Subcutaneous abdominal adipose tissue (tissue), 5 donors: ENCODE data around the gene COX7B.
A peak's percentile ranks its signal among the peaks of the same experiment; 100 is the strongest.
"Not testable (repeated sequence)": the region's sequence is repeated elsewhere in the genome, so short reads cannot be mapped to it uniquely, and the experiment has no call there.

ENCODE experiments used
- H3K27ac ChIP-seq: one replicate; pipeline ENCODE4 v1.7.0; 2013; ENCODE audit warnings: low read depth, mild to moderate bottlenecking, inconsistent platforms, low read length, moderate library complexity
- H3K27me3 ChIP-seq, 5 donors: one replicate each; pipeline ENCODE4 v1.7.0; 2013; ENCODE audit warnings: low read length in 5 of 5, inconsistent platforms in 1 of 5; ENCODE audit not compliant: control insufficient read depth in 5 of 5, insufficient read depth in 4 of 5
- H3K36me3 ChIP-seq, 5 donors: one replicate each; pipeline ENCODE4 v1.7.0; 2013; ENCODE audit warnings: low read length in 5 of 5; ENCODE audit not compliant: control insufficient read depth in 5 of 5, insufficient read depth in 5 of 5
- H3K4me1 ChIP-seq, 5 donors: one replicate each; pipeline ENCODE4 v1.7.0; 2013; ENCODE audit warnings: low read length in 5 of 5, mild to moderate bottlenecking in 3 of 5, moderate library complexity in 1 of 5; ENCODE audit not compliant: control insufficient read depth in 5 of 5, insufficient read depth in 5 of 5
- H3K4me3 ChIP-seq, 5 donors: one replicate each; pipeline ENCODE4 v1.7.0; 2013; ENCODE audit warnings: low read length in 5 of 5, low read depth in 1 of 5
- H3K9ac ChIP-seq, 5 donors: one replicate each; pipeline ENCODE4 v1.7.0; 2013; ENCODE audit warnings: low read length in 5 of 5, mild to moderate bottlenecking in 4 of 5, moderate library complexity in 3 of 5
- H3K9me3 ChIP-seq, 5 donors: one replicate each; pipeline ENCODE4 v1.7.0; 2013; ENCODE audit warnings: low read length in 5 of 5; ENCODE audit not compliant: control insufficient read depth in 5 of 5
- donor health status: healthy.
- donor health status: healthy.
- donor health status: healthy.
- donor health status: healthy.
- donor health status: healthy.

COX7B gene

DNA sequence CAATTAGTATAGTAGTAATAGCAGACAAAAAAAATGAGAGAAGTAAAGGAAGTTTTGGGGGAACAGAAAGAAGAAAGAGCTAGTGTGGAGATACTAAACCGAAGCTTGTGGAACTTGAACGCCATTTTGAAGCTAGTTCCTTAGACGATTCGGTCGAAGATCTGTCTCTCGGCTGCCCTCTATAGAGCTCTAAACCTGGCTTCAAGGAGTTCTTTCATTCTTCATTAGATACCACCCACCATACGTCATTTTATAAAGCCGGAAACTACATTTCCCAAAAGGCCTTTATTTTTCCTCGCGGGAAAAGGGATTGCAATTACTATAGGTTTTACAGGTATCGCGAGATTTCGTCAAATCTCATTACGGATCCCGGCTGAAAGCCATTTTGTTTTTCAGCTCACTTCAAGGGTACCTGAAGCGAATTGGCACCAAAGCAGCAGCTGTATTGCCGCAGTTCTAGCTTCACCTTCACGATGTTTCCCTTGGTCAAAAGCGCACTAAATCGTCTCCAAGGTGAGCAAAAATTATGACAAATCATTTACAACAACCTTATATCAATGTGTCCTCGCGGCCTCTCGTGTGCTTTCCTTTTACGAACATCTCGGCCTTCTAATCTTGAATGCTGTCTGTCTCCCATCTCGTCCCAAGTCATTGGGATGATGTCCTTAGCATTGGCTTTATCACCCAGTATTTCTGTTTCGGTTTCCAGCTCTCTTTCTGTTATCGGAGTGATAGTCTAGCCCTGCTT is at the start of gene COX7B:
TSS of gene COX7B (plus strand) at position 388 of the 748 bp plus-strand sequence. CDS start at position 474, 86 bp downstream.
- H3K9ac ChIP-seq = peak within 1 kb of the TSS; percentile 78 to 89 (median 88)
- H3K4me1 ChIP-seq = peaks cover 3 to 14% (median 8%) of the 10 kb centered on the region in 5 donors
- peaks cover 0 to 4% (median 0%) of the 10 kb centered on the region in 5 donors for H3K9me3 ChIP-seq
- peak within 1 kb of the TSS; percentile 75 to 92 (median 87) for H3K4me3 ChIP-seq
- peak within 1 kb of the TSS; percentile 89 for H3K27ac ChIP-seq
- H3K27me3 ChIP-seq = peaks cover 0 to 4% (median 0%) of the 10 kb centered on the region in 5 donors
- peaks cover 0 to 7% (median 4%) of the 10 kb centered on the region in 5 donors for H3K36me3 ChIP-seq

GRCh38 chrX:77875372-77875771 is 23.9 kb upstream of the COX7B start:
- H3K9me3 ChIP-seq = no peaks in the 10 kb centered on the region
- no peak overlapping the region for H3K4me3 ChIP-seq
- H3K27me3 ChIP-seq = no peaks in the 10 kb centered on the region
- H3K9ac ChIP-seq = no peak overlapping the region
- H3K27ac ChIP-seq = no peak overlapping the region
- no peaks in the 10 kb centered on the region for H3K4me1 ChIP-seq
- peaks cover 0 to 3% (median 0%) of the 10 kb centered on the region in 5 donors for H3K36me3 ChIP-seq

GRCh38 chrX:77881418-77881817 is 17.9 kb upstream of the COX7B start:
- H3K4me3 ChIP-seq, H3K27ac ChIP-seq, H3K4me1 ChIP-seq, H3K9ac ChIP-seq, H3K27me3 ChIP-seq, H3K9me3 ChIP-seq, H3K36me3 ChIP-seq: not testable (repeated sequence)

GRCh38 chrX:77892887-77893286 is 6.4 kb upstream of the COX7B start:
- Histone ChIP-seq H3K4me1 (peaks cover 0 to 15% (median 5%) of the 10 kb centered on the region in 5 donors), H3K4me3 (no peak overlapping the region), H3K9me3 (peaks cover 0 to 4% (median 0%) of the 10 kb centered on the region in 5 donors), H3K27ac (no peak overlapping the region), H3K27me3 (peaks cover 0 to 4% (median 0%) of the 10 kb centered on the region in 5 donors), H3K9ac (no peak overlapping the region), H3K36me3 (no peaks in the 10 kb centered on the region)

DNA sequence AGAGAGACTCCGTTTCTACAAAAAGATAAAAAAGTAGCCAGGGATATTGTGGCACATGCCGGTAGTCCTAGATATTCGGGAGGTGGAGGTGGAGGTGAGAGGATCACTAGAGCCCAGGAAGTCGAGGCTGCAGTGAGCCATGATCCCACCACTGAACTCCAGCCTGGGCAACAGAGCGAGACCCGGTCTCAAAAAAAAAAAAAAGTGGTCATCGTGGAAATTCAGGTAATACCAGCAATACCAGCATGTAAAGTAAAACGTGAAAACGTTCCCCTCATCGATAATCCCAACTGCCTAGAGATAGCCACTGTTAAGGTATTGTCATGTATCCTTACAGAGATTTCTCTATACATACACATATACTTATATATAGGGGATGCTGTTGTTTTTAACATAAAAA is 5.6 kb upstream of the COX7B start:
- peaks cover 0 to 4% (median 0%) of the 10 kb centered on the region in 5 donors for H3K9me3 ChIP-seq
- peaks cover 0 to 4% (median 0%) of the 10 kb centered on the region in 5 donors for H3K27me3 ChIP-seq
- H3K9ac ChIP-seq = no peak overlapping the region
- peak overlapping the region; percentile 84 for H3K27ac ChIP-seq
- no peaks in the 10 kb centered on the region for H3K36me3 ChIP-seq
- peak overlapping the region in 1 of 5 donors; percentile 17 for H3K4me3 ChIP-seq
- H3K4me1 ChIP-seq = peaks cover 0 to 15% (median 5%) of the 10 kb centered on the region in 5 donors

- Histone ChIP-seq H3K27me3 (peaks cover 0 to 4% (median 0%) of the 10 kb centered on the region in 5 donors), H3K9ac (peak within 1 kb of the TSS; percentile 60 to 89 (median 84)), H3K9me3 (peaks cover 0 to 4% (median 0%) of the 10 kb centered on the region in 5 donors), H3K4me3 (peak within 1 kb of the TSS; percentile 73 to 98 (median 90)), H3K4me1 (peaks cover 1 to 16% (median 6%) of the 10 kb centered on the region in 5 donors), H3K36me3 (no peaks in the 10 kb centered on the region), H3K27ac (peak within 1 kb of the TSS; percentile 92)
Observed at GRCh38 chrX:77894921-77895886, 4.1 kb upstream of the COX7B start, which contains the start of gene MAGT1. MAGT1 (minus strand) TSS chrX:77895435; CDS start chrX:77895410, 25 bp downstream.

- Histone ChIP-seq H3K4me1 (peaks cover 0 to 14% (median 8%) of the 10 kb centered on the region in 5 donors), H3K9me3 (peaks cover 0 to 2% (median 0%) of the 10 kb centered on the region in 5 donors), H3K27ac (no peak overlapping the region), H3K36me3 (peaks cover 3 to 13% (median 4%) of the 10 kb centered on the region in 5 donors), H3K27me3 (no peaks in the 10 kb centered on the region), H3K9ac (peak overlapping the region in 3 of 5 donors; percentile 59 to 83 (median 78)), H3K4me3 (peak overlapping the region in 4 of 5 donors; percentile 80 to 92 (median 88))
Observed at GRCh38 chrX:77900688-77901087, 1.4 kb downstream of the COX7B start.

DNA sequence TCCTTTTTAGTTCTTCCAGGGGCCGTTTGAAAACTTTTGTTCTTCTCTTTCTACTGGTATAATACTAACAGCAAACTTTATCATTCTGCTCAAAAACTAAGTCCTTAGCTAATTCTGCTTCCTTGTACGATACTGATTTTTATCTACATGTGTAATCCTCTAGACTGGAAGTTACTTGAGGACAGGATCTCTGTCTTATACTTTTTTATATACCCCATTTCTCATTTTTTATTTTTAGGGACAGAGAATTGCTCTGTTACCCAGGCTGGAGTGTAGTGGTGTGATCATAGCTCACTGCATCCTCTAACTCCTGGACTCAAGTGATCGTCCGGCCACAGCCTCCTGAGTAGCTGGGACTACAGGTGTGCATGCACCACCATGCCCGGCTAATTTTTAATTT is 2.2 kb downstream of the COX7B start:
- Histone ChIP-seq H3K9me3 (peaks cover 0 to 2% (median 0%) of the 10 kb centered on the region in 5 donors), H3K27me3 (no peaks in the 10 kb centered on the region), H3K36me3 (peaks cover 3 to 18% (median 4%) of the 10 kb centered on the region in 5 donors), H3K27ac (no peak overlapping the region), H3K4me3 (peak overlapping the region in 1 of 5 donors; percentile 29), H3K9ac (no peak overlapping the region), H3K4me1 (peaks cover 0 to 14% (median 8%) of the 10 kb centered on the region in 5 donors)

DNA sequence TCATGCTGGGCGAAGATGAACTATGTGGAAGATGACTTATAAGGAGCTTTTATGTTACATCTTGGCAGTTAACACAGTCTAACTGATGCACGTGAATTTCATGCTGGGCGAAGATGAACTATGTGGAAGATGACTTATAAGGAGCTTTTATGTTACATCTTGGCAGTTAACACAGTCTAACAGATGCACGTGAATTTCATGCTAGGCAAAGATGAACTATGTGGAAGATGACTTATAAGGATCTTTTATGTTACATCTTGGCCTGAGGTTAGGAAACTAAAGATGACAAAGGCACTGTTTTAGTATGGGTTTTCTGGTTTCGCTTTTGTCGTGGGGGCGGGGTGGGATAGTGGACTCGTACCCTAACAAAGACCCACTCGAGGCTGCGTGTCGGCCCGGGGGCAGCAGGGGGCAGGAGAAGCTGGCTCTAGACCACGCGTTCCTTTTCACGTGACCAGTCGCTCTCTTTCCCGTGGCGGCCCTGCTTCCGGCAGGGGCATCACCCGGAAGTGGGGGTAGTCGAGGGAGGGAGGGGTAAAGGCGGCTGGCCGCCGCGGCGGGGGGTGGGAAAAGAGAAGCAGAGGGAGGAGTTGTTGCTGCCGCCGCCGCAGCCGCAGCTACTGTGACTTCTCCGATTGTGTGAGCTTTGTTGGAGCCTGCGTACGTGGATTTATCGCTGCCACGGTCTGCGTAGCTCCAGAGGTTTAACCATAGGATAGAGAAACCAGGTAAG is 11.0 kb downstream of the COX7B start, which contains the start of gene ATP7A:
TSS of gene ATP7A (plus strand) at position 586 of the 733 bp plus-strand sequence. CDS start 60,949 bp downstream, outside the sequence.
- Histone ChIP-seq H3K9ac (peak within 1 kb of the TSS; percentile 77 to 85 (median 81)), H3K9me3 (no peaks in the 10 kb centered on the region), H3K4me1 (peaks cover 0 to 16% (median 7%) of the 10 kb centered on the region in 5 donors), H3K27me3 (no peaks in the 10 kb centered on the region), H3K27ac (peak within 1 kb of the TSS; percentile 64), H3K36me3 (peaks cover 0 to 5% (median 0%) of the 10 kb centered on the region in 5 donors), H3K4me3 (peak within 1 kb of the TSS; percentile 81 to 94 (median 84))
